ENCODE results near the gene ZDHHC22.

Gene ZDHHC22

DNA sequence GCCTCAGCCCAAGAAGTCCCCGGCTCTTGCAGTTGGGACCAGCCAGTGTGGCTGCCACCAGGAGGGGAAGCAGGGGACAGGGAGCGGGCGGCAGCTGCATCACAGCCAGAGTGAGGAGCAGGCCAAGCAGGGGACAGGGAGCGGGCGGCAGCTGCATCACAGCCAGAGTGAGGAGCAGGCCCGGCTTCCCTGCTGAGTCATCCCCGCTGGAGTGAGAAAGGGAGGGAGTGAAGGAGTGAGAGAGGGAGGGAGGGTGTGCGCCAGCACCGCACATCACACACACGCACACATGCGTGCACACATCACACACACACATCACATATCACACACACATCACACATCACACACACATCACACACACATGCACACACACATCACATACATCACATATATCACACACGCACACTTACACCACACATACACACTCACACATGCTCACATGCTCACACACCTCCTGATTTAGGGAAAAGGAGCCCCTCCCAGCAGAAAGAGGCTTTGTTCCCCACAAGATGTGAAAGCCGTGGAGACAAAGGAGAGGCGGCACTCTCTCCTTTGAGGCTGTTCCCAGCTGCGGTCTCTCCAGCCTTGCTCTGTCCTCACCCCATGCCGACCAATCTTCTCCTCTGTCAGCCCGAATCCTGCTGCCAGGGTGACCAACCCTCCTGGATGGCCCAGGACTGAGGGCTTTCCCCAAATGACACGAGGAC, 16.7 kb upstream of the ZDHHC22 start:
- FAIRE-seq (peak; percentile 100), DNase-seq (ENCODE audit: insufficient read length, low spot score) (peak; percentile 57)

DNA sequence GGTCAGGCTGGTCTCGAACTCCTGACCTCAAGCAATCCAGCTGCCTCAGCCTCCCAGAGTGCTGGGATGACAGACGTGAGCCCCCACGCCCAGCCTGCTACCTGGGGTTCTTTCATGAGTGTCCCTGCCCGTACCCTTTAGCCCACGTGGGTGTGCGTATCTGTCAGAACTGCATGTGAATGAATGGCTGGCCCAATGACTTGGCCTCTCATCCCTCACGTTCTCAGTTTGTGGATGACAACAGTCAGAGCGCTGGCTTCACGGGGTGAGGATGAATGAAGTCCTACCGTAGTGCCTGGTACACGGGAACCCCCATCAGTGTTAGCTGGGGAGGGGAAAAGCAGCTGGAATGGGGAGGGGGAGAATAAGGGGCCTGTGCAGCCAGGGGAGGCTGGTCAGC, 16.1 kb upstream of the ZDHHC22 start:
- DNase-seq (ENCODE audit: insufficient read length, low spot score) = no peak

DNA sequence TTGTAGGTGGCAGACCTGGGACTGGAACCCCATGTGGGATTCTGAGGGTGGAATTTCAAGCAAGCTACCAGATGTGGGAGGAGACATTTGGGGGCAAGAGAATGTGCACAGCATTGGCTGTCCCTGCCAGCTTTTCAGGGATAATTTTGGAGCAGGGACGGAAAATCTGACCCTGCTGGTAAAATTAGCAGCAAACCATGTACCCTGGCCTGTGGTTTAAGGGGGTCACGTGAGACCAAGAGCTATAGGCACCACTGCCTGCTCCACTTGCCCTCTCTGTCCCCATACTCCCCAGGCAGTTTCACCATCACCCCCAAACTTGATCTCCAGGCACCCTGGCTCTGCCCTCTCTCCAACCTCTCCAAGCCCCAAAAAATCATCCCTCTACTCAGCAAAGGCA, 13.5 kb upstream of the ZDHHC22 start:
- FAIRE-seq (no peak), DNase-seq (ENCODE audit: insufficient read length, low spot score) (no peak)

More for the DNA sequence above, 16.1 kb upstream of the ZDHHC22 start:
- FAIRE-seq = no peak

DNA sequence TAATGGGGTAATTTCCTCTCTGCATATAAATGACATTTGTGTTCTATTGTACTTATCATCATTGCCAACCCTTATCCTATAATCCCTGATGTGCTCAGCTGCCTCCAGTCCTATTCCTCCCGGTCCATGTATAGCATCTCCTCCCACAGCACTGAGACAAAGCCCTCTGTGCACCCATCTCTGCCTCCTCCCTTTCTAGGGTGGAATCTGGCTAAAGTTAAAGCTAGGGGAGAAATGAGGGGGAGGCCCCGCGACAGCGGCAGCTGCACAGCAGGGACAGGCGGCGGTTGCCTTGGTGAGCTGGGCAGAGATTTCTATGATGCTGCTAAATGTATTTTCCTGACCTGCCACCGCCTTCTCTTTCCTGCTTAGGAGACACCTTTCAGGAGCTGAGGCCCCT, 12.8 kb upstream of the ZDHHC22 start:
- FAIRE-seq (no peak), DNase-seq (ENCODE audit: insufficient read length, low spot score) (no peak)

DNA sequence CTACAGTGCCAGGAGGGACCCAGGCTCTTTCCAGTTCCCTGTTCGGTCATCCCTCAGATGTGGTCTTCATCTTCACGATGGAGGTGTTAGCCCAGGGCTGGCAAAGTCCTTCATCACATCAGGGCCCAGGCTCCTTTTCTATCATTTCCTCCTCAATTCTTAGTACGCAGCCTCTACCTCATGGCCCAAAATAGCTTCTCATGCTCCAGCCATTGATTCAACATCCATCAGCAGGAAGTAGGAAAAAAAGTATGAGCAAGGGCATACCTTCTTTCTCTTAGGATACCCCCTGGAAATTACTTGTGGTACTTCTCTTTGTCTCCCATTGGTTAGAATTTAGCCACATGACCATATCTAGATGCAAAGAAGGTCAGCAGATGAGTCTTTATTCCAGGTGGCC, 12.2 kb upstream of the ZDHHC22 start:
- DNase-seq (ENCODE audit: insufficient read length, low spot score) (no peak), FAIRE-seq (no peak)

DNA sequence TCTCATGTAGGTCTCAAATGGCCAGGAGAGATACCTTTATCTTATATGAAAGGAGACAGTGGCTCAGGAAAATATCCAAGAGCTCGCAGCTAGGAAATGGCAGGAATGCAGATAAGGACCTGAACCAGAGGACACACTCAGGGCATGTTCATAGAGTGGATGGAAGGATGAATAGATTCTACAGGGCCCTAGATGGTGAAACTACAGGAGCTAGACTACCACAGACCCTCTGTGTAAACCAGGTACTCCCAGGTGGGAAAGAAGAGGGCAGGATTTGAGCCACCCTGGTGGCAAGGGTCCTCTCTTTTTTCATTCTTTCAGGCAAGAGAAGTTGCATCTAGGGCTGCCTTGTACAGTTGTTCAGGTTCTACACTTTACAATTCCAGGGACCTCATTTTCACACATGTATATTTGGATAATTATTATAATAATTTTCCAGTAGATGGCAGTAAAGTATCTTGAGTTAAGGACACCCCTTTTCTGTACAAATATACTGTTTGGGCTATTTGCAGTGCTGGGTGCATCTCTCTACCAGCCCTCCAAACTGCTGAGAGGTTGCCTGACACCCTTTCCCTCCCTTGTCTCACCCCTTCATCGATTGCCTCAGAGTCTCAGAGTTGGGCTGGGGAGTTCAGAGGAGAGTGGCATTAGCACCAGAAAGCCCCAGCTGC, 10.5 kb upstream of the ZDHHC22 start:
- peak; percentile 31 for FAIRE-seq
- DNase-seq (ENCODE audit: insufficient read length, low spot score) = peak; percentile 81

DNA sequence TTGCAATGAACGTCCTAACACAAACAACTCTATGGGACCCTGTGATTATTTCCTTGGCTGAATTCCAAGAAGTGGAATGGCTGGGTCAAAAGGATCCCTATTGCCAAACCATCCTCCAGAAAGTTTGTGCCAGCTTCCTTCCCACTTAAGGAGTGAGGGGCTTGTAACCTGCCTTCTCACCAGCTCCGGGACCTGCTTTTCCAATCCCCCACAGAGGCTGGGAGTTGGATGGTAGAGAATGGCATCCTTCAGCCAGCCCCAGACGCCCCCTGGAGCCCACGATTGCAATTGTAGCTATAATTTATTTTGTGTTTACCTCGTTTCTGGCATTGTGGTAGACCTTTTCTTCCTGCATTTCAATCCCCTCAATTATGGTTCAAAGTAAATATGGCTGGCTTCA, 9.7 kb upstream of the ZDHHC22 start:
- DNase-seq (ENCODE audit: insufficient read length, low spot score) (peak; percentile 52), FAIRE-seq (peak; percentile 20)

DNA sequence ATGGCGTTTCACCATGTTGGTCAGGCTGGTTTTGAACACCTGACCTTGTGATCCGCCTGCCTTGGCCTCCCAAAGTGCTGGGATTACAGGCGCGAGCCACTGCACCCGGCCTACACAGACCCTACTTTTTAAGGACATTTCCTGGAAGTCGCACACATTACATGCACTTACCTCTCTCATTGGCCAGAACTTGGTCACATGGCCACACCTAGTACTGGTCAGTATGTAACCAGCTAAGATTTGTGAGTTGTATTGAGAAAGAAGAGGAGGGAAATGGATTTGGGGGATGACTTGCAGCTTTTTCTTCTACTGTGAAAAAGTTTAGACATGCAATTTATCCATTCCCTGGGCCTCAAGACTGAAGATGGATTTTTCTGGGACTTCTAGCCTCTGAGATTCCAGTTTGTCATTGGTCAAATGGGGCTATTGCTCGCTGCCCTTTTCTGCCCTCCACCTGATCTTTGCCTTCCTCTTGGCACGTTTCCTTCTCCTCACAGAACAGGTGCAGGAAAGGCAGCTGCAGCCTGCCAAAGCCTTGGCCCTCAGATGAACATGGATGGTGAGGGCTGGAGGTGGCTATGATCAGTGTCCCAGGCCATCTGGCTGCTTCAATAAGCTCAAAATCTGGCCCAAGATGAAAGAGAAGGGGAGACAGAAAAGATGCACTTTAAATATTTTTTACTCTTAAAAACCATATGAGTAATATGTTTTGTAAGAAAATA, 7.1 kb upstream of the ZDHHC22 start:
- peak; percentile 33 for FAIRE-seq
- DNase-seq (ENCODE audit: insufficient read length, low spot score) = no peak

DNA sequence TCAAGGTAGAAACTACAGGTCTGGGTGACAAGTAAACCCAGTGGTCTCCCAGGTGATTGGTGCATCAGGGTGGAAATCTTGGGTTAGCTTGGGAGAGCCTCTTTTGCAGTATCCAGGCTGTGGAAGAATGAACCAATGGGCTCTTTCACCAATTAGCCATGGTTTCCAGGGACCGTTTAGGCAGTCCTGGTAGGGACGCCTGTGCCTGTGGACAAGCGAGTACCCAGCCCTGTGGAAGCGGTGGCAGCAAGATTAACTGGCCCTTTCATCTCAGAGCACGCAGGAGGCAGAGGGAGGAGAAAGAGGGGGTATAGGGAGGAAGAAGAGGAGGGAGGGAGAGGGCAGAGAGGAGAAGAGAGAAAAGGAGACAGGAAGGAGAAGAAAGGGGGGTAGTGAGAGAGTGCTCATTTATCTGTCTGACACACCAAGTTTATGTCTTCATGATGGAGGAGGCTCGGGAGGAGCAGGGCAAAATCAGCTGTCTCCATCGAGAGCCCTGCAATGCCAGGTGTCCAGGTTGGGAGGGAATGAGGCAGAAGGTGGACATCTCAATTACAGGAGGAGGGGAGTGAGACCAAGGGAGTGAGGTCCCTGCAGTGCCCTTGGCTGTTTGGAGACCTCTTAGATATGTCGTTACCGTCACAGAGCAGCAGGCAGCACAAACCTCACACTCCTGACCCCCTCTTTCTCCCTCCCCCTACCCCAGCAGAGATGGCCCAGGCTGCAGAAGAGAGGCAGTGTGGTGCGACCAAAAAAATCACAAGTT, 4.6 kb upstream of the ZDHHC22 start:
- peak; percentile 68 for FAIRE-seq
- no peak for DNase-seq (ENCODE audit: insufficient read length, low spot score)

DNA sequence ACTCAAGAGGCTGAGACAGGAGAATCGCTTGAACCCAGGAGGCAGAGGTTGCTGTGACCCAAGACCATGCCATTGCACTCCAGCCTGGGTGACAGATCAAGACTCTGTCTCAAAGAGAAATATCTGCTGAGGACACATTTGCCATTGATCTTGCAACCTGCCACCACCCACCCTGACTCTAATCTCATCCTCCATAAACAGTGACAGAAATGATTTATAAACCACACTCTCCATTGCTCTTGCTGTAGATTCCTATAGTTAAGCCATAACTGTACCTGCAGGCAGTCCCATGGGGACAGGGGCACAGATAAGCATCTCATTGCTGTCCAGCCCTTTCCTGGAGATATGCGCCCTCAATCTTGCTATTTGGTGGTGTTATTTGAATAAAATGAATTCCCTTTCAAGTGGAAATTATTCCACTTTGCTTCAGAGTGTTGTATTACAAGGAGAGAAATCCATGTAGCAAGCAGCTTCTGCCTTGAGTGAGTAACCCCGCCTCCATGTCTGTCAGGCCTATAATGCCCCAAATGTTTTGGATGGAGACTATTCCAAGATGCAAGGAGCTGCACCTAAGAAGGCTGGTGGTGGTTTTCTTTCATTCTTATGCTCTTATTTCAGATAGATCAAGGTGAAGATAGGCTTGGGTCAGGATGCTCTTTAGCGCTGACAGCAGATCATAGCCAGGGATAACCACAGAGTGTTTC, 3.0 kb upstream of the ZDHHC22 start:
- no peak for DNase-seq (ENCODE audit: insufficient read length, low spot score)
- no peak for FAIRE-seq

DNA sequence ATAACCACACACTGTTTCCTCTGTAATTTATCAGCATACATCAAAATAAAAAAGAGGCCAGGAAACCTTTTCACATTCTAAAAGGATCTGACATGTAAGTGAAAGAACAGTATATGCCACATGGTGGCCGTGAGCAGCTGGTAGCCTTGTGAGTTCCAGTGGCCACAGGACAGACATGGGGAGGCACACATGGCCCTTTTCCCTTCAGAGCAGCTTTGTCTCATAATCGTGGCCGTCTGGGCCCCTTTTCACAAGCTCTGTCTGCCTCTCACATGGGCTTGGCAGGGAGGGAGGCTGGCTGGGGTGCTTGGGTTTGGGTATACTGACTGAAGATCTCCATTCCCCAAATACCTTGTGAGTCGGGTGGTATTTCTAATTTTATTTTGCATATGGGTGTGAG, 1.5 kb upstream of the ZDHHC22 start:
- no peak for DNase-seq (ENCODE audit: insufficient read length, low spot score)
- no peak for FAIRE-seq

DNA sequence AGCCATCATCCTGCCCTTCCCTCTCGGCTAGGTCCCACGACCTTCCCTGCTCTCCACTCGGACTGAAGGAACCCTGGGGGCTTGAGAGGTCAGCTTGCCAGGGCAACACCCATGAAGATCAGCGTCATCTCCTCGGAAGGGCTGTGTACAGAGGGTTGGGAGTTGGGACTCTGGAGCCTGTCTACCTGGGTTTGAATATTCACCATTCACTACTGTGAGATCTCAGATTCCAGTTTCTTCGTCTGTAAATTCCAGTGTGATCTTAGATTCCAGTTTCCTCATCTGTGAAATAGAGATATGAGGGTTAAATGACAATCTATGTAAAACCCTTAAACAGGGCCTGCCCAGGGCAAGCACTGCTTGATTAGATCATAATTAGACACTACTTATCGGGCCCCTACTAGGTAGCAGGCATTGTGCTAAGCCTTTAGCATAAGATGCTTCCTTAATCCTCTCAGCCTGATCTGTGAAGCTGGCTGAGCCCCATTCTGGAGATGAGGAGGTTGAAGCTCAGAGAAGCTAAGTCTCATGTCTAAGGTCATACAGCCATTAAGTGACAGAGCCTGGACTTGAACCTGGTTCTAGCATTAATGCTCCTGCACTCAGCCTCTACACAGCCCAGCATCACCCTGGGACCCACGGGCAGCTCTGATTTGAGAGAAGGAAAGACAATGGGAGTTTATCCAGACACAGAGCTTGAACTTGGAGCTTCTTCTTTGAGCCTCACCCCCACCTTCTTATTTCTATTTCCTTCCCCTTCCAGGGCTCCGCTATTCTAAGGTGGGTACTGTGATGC, 612 bp upstream of the ZDHHC22 start:
- FAIRE-seq = peak; percentile 75
- no peak for DNase-seq (ENCODE audit: insufficient read length, low spot score)

DNA sequence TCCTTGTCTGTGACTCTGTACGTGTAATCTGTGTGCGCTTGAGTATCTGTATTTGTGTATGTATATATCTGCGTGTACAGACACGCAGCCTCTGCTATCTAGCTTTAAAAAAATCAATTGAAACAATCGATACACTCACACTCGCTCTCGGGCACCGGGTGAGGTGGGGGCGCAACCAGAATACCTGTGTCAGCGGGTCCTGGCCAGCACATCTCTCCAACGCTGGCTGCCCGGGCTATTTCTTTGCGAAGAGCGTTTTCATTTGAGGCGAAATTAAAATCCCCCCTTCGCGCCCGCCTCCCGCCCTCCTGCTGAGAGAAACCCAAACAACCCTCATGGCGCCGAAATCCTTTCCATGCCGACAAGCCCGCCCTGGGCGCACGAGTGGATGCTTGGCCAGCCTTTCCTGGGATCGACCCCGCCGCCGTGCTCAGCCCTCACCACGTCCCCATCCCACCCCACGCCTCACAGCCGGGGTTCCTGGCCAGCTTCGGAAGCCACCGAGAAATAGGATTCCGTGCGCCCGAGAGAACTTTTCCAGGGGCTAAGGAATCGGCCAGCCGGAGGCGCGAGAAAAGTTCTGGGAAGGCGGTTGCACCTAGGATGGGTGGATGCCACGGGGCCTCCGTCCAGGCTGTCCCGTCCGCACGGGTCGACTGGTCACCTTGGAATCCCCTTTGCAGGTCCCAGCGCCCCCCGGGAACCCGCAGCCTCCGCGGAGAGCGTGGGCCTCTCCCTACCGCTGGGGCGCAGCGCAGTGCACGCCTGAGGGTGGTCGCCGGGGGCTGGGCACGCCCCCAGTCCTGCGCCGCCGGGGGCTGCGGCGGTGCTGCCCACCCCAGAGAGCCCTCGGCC, 1.0 kb downstream of the ZDHHC22 start:
- DNase-seq (ENCODE audit: insufficient read length, low spot score) (no peak), FAIRE-seq (no peak)

DNA sequence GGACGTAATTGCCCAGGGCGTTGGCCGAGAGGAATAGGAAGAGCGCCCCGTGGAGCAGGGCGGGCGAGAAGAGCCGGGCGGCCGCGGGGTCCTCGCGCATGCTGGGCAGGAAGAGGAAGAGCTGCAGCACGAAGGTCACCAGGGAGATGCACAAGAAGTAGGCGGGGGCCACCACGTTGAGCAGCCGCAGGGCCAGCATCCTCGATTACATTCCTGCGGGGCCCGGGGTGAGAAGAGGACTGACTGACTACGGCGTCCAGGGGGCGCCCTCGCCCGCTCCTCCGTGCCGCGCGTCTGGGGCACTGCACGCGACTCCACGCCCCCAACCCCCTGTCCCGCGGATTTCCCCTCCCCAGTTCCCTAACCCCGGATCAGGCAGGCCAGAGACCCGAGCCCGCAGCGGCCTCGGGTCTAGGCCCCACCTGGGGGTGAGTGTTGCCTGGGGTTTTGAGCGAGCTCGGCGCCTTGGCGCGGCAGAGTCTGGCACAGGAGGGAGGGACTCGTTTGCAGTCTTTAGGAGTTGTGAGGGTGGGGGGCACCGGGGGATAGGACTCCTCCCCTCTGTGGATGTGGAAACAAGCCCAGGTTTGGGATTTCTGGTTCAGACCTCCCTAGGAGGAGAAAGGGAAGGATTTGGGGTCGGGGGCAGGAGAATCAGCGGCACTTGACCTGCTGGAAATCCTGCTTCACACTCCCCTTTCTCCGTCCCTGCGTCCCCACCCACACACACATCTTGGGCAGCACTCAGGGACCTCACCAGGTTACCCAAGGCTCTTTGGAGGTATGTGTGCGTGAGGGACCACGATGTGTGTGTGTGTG, 1.8 kb downstream of the ZDHHC22 start:
- FAIRE-seq (peak; percentile 85), DNase-seq (ENCODE audit: insufficient read length, low spot score) (peak; percentile 92)

DNA sequence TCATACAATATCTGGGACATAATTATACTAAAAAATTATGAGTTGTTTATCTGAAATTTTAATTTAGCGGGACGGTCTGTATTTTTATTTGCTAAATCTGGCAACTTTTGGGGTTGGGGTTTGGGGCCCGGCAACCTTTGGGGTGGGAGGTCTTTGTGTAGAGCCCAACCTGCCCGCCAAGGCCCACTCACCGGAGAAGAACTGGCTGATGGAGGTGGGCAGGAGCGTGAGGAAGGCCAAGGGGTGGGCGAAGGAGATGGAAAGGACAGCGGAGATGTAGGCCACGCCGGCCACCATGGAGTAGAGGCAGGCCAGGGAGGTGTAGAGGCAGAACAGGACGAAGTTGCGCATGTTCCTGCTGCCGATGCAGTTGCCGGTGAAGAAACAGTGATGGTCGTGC, 2.6 kb downstream of the ZDHHC22 start:
- no peak for DNase-seq (ENCODE audit: insufficient read length, low spot score)
- FAIRE-seq = no peak

DNA sequence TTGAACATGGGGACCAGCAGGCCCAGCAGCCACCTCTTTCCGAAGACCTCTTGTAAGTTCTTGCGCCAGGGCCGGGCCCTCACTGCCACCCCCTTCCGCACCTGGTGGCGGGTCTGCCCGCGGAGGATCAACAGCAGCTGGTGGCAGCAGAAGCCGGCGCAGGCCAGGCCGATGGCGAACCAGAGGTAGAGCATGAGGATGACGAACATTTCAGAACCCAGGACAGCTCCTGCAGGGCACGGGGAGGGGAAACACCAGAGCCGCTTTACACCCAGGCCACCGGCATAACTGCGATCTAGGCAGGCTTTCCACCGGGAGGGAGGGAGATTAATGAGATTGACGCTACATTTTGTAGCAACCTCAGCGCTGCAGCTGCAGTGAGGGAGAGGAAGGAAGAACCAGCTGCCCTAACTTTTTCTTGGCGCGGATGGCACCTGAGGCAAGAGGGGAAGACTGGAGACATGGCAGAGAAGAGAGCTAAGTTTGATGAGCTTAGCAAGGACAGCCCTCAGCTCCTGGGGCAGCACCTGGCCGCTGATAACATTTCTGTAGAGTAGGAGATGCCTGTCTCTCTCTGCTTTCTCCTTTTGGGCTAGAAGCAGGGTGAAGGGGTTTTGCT, 7.8 kb downstream of the ZDHHC22 start:
- DNase-seq (ENCODE audit: insufficient read length, low spot score) (peak; percentile 87), FAIRE-seq (no peak)

DNA sequence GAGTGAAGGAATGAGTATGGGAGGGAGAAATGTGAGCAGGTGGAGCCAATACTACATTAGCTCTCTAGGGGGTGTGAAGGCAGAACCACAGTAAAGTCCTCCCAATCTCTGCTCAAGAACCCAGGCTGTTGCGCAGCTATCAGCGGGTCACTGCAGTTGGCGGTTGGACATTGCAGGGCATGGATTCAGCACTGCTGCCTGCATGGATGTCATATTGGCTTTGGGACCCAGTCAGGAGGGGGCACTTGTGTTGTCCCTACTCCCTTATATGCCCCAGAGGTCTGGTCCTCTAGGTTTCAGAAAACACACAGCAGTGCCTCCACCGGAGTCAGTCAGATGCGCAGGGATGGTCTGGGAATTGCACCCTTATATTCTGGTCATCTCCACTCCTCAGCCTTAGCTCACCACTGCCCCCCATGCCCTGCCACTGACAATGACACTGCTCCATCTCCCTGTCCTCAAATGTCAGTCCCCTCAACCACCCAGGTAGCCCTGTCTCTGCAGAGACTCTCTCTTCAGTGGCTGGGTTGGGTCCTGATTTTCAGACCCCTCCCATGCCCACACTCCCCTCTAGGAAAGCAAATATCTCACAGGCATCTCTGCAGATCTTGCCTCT, 9.6 kb downstream of the ZDHHC22 start:
- DNase-seq (ENCODE audit: insufficient read length, low spot score) = no peak
- FAIRE-seq = no peak
